ENCODE measurements around the gene FNDC3B. TPM values are rescaled to one million over a fixed set of nuclear protein-coding genes. Genes with fewer than 3 reads are reported as not detected.

FNDC3B gene
- total and polyA plus RNA-seq, 9 of the 15 experiments (the other 6 are each of a cell fraction or from before 2014, with no cell fraction given) = 7.0 to 35.8 (median 16.2) TPM

- TF ChIP-seq SFPQ (IDR thresholded peaks at IDR 0.05; ENCODE audit: low read depth, low read length) (no peak), ZNF668 (CRISPR knock-in tag; IDR thresholded peaks at IDR 0.05) (no peak)
These were observed 260.8 kb downstream of the FNDC3B start (continued) for GRCh38 chr3:172300187-172300586.

- H3K4me3 ChIP-seq = no peak overlapping the region
- ATAC-seq (no peak), DNase-seq (ENCODE audit: extremely low read depth in 1 of 4, low spot score in 3 of 4) (no peak), FAIRE-seq (no peak)
- H3K79me2 ChIP-seq (ENCODE audit: control insufficient read depth, insufficient read depth, low read length) = no peaks in the 10 kb centered on the region
- H3K9ac ChIP-seq (ENCODE audit: insufficient read depth in 1 of 2, low read depth in 2 of 2, low read length in 2 of 2) = no peak overlapping the region
- POLR2A ChIA-PET = no interaction called here
- no peak overlapping the region for H3K4me2 ChIP-seq (ENCODE audit: insufficient read depth, low read length)
- peaks cover 63% of the 10 kb centered on the region; the same call in 2 of the 3 replicates for H3K36me3 ChIP-seq (ENCODE audit: control insufficient read depth, insufficient read depth, low read length)
- intact Hi-C loops (cut with micrococcal nuclease) = no loop called here
- peaks cover 0 to 3% of the 10 kb centered on the region in 2 experiments; a peak in 2 of 5 replicates for H3K4me1 ChIP-seq (replicated peaks in 1 of 2; ENCODE audit: control insufficient read depth in 2 of 2, insufficient read depth in 2 of 2, low read length in 2 of 2)
- WGBS (ENCODE audit: insufficient coverage, low coverage, missing lambda C conversion rate) = 73% methylated on average over 5 of the region's 5 CpGs
- no peak overlapping the region for H3K27ac ChIP-seq (ENCODE audit: extremely low read depth, low read depth, low read length)
- in situ Hi-C loops (cut with MboI) = no loop called here
- CTCF ChIA-PET (ENCODE audit: low intra/inter-chr PET ratio) = no interaction called here
- H4K20me1 ChIP-seq (replicated peaks; ENCODE audit: control insufficient read depth, insufficient read depth, low read length) = no peaks in the 10 kb centered on the region
- no peaks in the 10 kb centered on the region for H3K9me1 ChIP-seq (ENCODE audit: control insufficient read depth, insufficient read depth, low read length)
- no peak overlapping the region for H2AFZ ChIP-seq (ENCODE audit: low read depth, low read length)
- H3K9me3 ChIP-seq (replicated peaks; ENCODE audit: control insufficient read depth, insufficient read depth, low read depth, low read length) = no peaks in the 10 kb centered on the region
- H3K27me3 ChIP-seq (ENCODE audit: control insufficient read depth in 2 of 2, insufficient read depth in 2 of 2, low read length in 2 of 2) = no peaks in the 10 kb centered on the region
- no TSS peak for BruUV-seq (replicated peaks)
- TF ChIP-seq, protein P1, sequence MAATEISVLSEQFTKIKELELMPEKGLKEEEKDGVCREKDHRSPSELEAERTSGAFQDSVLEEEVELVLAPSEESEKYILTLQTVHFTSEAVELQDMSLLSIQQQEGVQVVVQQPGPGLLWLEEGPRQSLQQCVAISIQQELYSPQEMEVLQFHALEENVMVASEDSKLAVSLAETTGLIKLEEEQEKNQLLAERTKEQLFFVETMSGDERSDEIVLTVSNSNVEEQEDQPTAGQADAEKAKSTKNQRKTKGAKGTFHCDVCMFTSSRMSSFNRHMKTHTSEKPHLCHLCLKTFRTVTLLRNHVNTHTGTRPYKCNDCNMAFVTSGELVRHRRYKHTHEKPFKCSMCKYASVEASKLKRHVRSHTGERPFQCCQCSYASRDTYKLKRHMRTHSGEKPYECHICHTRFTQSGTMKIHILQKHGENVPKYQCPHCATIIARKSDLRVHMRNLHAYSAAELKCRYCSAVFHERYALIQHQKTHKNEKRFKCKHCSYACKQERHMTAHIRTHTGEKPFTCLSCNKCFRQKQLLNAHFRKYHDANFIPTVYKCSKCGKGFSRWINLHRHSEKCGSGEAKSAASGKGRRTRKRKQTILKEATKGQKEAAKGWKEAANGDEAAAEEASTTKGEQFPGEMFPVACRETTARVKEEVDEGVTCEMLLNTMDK (IDR thresholded peaks at IDR 0.05; ENCODE audit: borderline replicate concordance, insufficient read depth, low read depth, low read length, poor library complexity, severe bottlenecking) = no peak
- TF ChIP-seq SAFB2 (IDR thresholded peaks at IDR 0.05; ENCODE audit: borderline replicate concordance, low read depth, low read length, severe bottlenecking) = no peak
- TF ChIP-seq PCBP2 (IDR thresholded peaks at IDR 0.05; ENCODE audit: low read depth, low read length, poor library complexity, severe bottlenecking) = no peak
- TF ChIP-seq, protein P2, sequence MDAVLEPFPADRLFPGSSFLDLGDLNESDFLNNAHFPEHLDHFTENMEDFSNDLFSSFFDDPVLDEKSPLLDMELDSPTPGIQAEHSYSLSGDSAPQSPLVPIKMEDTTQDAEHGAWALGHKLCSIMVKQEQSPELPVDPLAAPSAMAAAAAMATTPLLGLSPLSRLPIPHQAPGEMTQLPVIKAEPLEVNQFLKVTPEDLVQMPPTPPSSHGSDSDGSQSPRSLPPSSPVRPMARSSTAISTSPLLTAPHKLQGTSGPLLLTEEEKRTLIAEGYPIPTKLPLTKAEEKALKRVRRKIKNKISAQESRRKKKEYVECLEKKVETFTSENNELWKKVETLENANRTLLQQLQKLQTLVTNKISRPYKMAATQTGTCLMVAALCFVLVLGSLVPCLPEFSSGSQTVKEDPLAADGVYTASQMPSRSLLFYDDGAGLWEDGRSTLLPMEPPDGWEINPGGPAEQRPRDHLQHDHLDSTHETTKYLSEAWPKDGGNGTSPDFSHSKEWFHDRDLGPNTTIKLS (IDR thresholded peaks at IDR 0.05; ENCODE audit: borderline replicate concordance, low read depth) = no peak
- no peak for TF ChIP-seq ZNF239 (CRISPR knock-in tag; IDR thresholded peaks at IDR 0.05)
- no peak for TF ChIP-seq DDX20 (tag; IDR thresholded peaks at IDR 0.05; ENCODE audit: low read depth)
- TF ChIP-seq FOXM1 (IDR thresholded peaks at IDR 0.05; ENCODE audit: low read depth) = no peak
- no peak for TF ChIP-seq FOXM1 (CRISPR knock-in tag; IDR thresholded peaks at IDR 0.05; ENCODE audit: low read depth)
- TF ChIP-seq ZFP36 (IDR thresholded peaks at IDR 0.05; ENCODE audit: low read depth, low read length, partially characterized antibody) = no peak
- no peak for TF ChIP-seq STAT5B (CRISPR knock-in tag; IDR thresholded peaks at IDR 0.05)
- no peak for TF ChIP-seq BMI1 (IDR thresholded peaks at IDR 0.05; ENCODE audit: low read length)
- TF ChIP-seq ZNF174 (CRISPR knock-in tag; IDR thresholded peaks at IDR 0.05) = no peak
- TF ChIP-seq CREM (IDR thresholded peaks at IDR 0.05; ENCODE audit: low read depth) = no peak
These were observed 261.5 kb downstream of the FNDC3B start for GRCh38 chr3:172300862-172301261.
